HL-60 (cell line): Measurements from ENCODE around the gene ITIH3.

ENCODE experiments used
- DNase-seq, 2 experiments: peaks; one replicate each; pipeline ENCODE4 v3.0.0-alpha.2; 2010 to 2020; ENCODE audit warnings: low read depth in 1 of 2, low spot score in 1 of 2
- H3K27ac ChIP-seq: fragments of 250-450 bp; sonication (Bioruptor Pico); replicated peaks from 2 replicates; pipeline ENCODE4 v1.5.1; 2020; ENCODE audit warnings: mild to moderate bottlenecking, moderate library complexity
- H3K27me3 ChIP-seq: fragments of 250-450 bp; sonication (Bioruptor Pico); 2 replicates; pipeline ENCODE4 v1.5.1; 2021; ENCODE audit warnings: mild to moderate bottlenecking, moderate library complexity; ENCODE audit not compliant: insufficient read depth, poor library complexity, severe bottlenecking
- H3K4me3 ChIP-seq: replicated peaks from 2 replicates; pipeline ENCODE4 v1.5.1; 2011; ENCODE audit warnings: mild to moderate bottlenecking, control low read depth, low read length; ENCODE audit not compliant: insufficient read depth
- CTCF ChIP-seq: IDR thresholded peaks from one replicate; pipeline ENCODE4 v1.5.1; 2011; ENCODE audit warnings: low read length, control low read depth, inconsistent platforms; ENCODE audit not compliant: insufficient read depth
- GABPA ChIP-seq: IDR thresholded peaks from 2 replicates; pipeline ENCODE4 v1.6.1; 2012; ENCODE audit warnings: low read depth
- POLR2AphosphoS5 ChIP-seq: IDR thresholded peaks from 2 replicates; pipeline ENCODE4 v1.6.1; 2012; ENCODE audit warnings: low read depth
- REST ChIP-seq: IDR thresholded peaks from 2 replicates; pipeline ENCODE4 v1.6.1; 2012; ENCODE audit warnings: low read depth; ENCODE audit not compliant: insufficient replicate concordance
- SPI1 ChIP-seq: IDR thresholded peaks from 2 replicates; pipeline ENCODE4 v1.6.1; 2012; ENCODE audit warnings: low read depth, mild to moderate bottlenecking, borderline replicate concordance

The ITIH3 gene

GRCh38 chr3:52756141-52756540 lies 38.5 kb upstream of the ITIH3 start:
- TF ChIP-seq CTCF (no peak), GABPA (no peak), REST (no peak), SPI1 (no peak), POLR2AphosphoS5 (no peak)
- Histone ChIP-seq H3K27me3 (no peaks in the 10 kb centered on the region), H3K27ac (no peak overlapping the region), H3K4me3 (no peak overlapping the region)
- DNase-seq: no peak

GRCh38 chr3:52763466-52763865 lies 31.1 kb upstream of the ITIH3 start:
- Histone ChIP-seq H3K4me3 (no peak overlapping the region), H3K27me3 (no peaks in the 10 kb centered on the region), H3K27ac (no peak overlapping the region)
- TF ChIP-seq SPI1 (no peak), POLR2AphosphoS5 (no peak), GABPA (no peak), REST (no peak), CTCF (no peak)
- DNase-seq: no peak

- peak overlapping the region; percentile 99 for H3K4me3 ChIP-seq
- no peaks in the 10 kb centered on the region for H3K27me3 ChIP-seq
- DNase-seq: no peak
- H3K27ac ChIP-seq: peak overlapping the region; percentile 89
- TF ChIP-seq POLR2AphosphoS5 (no peak), SPI1 (no peak), GABPA (no peak), CTCF (no peak)
Observed at GRCh38 chr3:52769786-52770455, 24.7 kb upstream of the ITIH3 start.
